H1 (cell line): ENCODE measurements around the gene PCED1B. TPM values are rescaled to one million over a fixed set of nuclear protein-coding genes. Genes with fewer than 3 reads are reported as not detected.

Source experiments
- CTCF ChIA-PET: fragments of 300-600 bp; sonication (Branson Sonifier 250); formaldehyde crosslinking; loops from one replicate; lab custom pipeline; 2021; ENCODE audit not compliant: partially characterized antibody; lab: Charles Lee
- POLR2A ChIA-PET: fragments of 300-600 bp; sonication (Branson Sonifier 250); formaldehyde crosslinking; loops from one replicate; lab custom pipeline; 2021; ENCODE audit warnings: inconsistent platforms; ENCODE audit not compliant: partially characterized antibody; lab: Charles Lee
- DNase-seq, 2 experiments: peaks; one replicate each; pipeline versions ENCODE4 v3.0.0 to v3.0.0-alpha.2; 2010 to 2022; ENCODE audit warnings: low spot score in 2 of 2, low read depth in 1 of 2, mixed read lengths in 1 of 2
- FAIRE-seq: peaks from 2 replicates; lab custom pipeline; 2011; peaks lifted over from hg19 to GRCh38; lab: Jason Lieb, UNC
- H2AFZ ChIP-seq: 2 replicates; pipeline ENCODE4 v1.8.1; 2012; ENCODE audit warnings: low read length, inconsistent platforms
- H2AK5ac ChIP-seq: 2 replicates; pipeline ENCODE4 v1.6.1; 2013; ENCODE audit warnings: low read depth, low read length
- H2BK120ac ChIP-seq: replicated peaks from 2 replicates; pipeline ENCODE3; 2013; ENCODE audit warnings: low read depth, low read length, inconsistent platforms
- H2BK12ac ChIP-seq: 2 replicates; pipeline ENCODE4 v1.6.1; 2013; ENCODE audit warnings: low read depth, low read length
- H2BK15ac ChIP-seq: 2 replicates; pipeline ENCODE4 v1.6.1; 2013; ENCODE audit warnings: low read length
- H2BK20ac ChIP-seq: 2 replicates; pipeline ENCODE4 v1.6.1; 2013; ENCODE audit warnings: low read length
- H2BK5ac ChIP-seq: 2 replicates; pipeline ENCODE4 v1.6.1; 2013; ENCODE audit warnings: low read depth, low read length
- H3K14ac ChIP-seq: 2 replicates; pipeline ENCODE4 v1.6.1; 2013; ENCODE audit warnings: inconsistent platforms; ENCODE audit not compliant: insufficient read length
- H3K18ac ChIP-seq: 2 replicates; pipeline ENCODE4 v1.6.1; 2013; ENCODE audit warnings: low read length; ENCODE audit errors: extremely low read depth
- H3K23ac ChIP-seq: 2 replicates; pipeline ENCODE4 v1.6.1; 2013; ENCODE audit warnings: inconsistent platforms; ENCODE audit not compliant: insufficient read length
- H3K23me2 ChIP-seq: 2 replicates; pipeline ENCODE4 v1.6.1; 2013; ENCODE audit warnings: low read depth, low read length
- H3K27ac ChIP-seq: 2 replicates; pipeline ENCODE4 v1.6.1; 2011; ENCODE audit warnings: low read depth, low read length, inconsistent platforms
- H3K27me3 ChIP-seq, 4 experiments: replicated peaks in 1 of 4; 1 replicate in 1 of 4; 2 replicates in 3 of 4; pipeline versions ENCODE4 v1.6.1 to v1.8.1; 2011 to 2013; ENCODE audit warnings: low read length in 3 of 4, mild to moderate bottlenecking in 3 of 4, inconsistent platforms in 2 of 4, mixed read lengths in 2 of 4, moderate library complexity in 1 of 4; ENCODE audit not compliant: control insufficient read depth in 3 of 4, insufficient read depth in 3 of 4; ENCODE audit errors: extremely low read depth in 1 of 4
- H3K36me3 ChIP-seq, 4 experiments: 2 replicates each; pipeline versions ENCODE4 v1.6.1 to v1.8.1; 2011 to 2013; ENCODE audit warnings: mild to moderate bottlenecking in 4 of 4, low read length in 3 of 4, moderate library complexity in 2 of 4, control low read depth in 1 of 4, inconsistent platforms in 1 of 4; ENCODE audit not compliant: insufficient read depth in 4 of 4, control insufficient read depth in 2 of 4
- H3K4ac ChIP-seq: replicated peaks from 2 replicates; pipeline ENCODE3; 2013; ENCODE audit warnings: low read length, low read depth, mixed read lengths, inconsistent platforms; ENCODE audit not compliant: insufficient read length
- H3K4me1 ChIP-seq, 4 experiments: replicated peaks in 1 of 4; 1 replicate in 1 of 4; 2 replicates in 3 of 4; pipeline versions ENCODE4 v1.6.1 to v1.8.1; 2011 to 2013; ENCODE audit warnings: low read length in 3 of 4, inconsistent platforms in 2 of 4, mixed read lengths in 1 of 4; ENCODE audit not compliant: insufficient read depth in 4 of 4, control insufficient read depth in 3 of 4
- H3K4me2 ChIP-seq, 2 experiments: 2 replicates each; pipeline versions ENCODE4 v1.6.1 to v1.8.1; 2011 to 2013; ENCODE audit warnings: low read depth in 2 of 2, low read length in 2 of 2, control low read depth in 1 of 2, inconsistent platforms in 1 of 2, mild to moderate bottlenecking in 1 of 2; ENCODE audit not compliant: insufficient read depth in 1 of 2
- H3K4me3 ChIP-seq, 4 experiments: fragments of 200-600, 300-600 bp in 1 of 4; sonication (generic), shearing (Covaris generic), sonication (Bioruptor Twin) in 1 of 4; 2 replicates each; pipeline versions ENCODE4 v1.5.1 to v1.8.1; 2011 to 2016; ENCODE audit warnings: low read length in 4 of 4, low read depth in 3 of 4, control low read depth in 2 of 4, inconsistent platforms in 2 of 4, mild to moderate bottlenecking in 2 of 4, mixed read lengths in 1 of 4, moderate library complexity in 1 of 4; ENCODE audit not compliant: insufficient read depth in 2 of 4; ENCODE audit errors: extremely low read depth in 1 of 4
- H3K56ac ChIP-seq: replicated peaks from 2 replicates; pipeline ENCODE3; 2013; ENCODE audit warnings: low read depth, mild to moderate bottlenecking, mixed read lengths, low read length, inconsistent platforms; ENCODE audit not compliant: insufficient read length
- H3K79me1 ChIP-seq: 2 replicates; pipeline ENCODE4 v1.6.1; 2013; ENCODE audit warnings: low read depth, low read length, control low read depth
- H3K79me2 ChIP-seq, 2 experiments: 2 replicates each; pipeline versions ENCODE4 v1.6.1 to v1.8.1; 2012 to 2013; ENCODE audit warnings: low read length in 2 of 2, mild to moderate bottlenecking in 2 of 2, inconsistent platforms in 1 of 2; ENCODE audit not compliant: insufficient read depth in 2 of 2, control insufficient read depth in 1 of 2
- H3K9ac ChIP-seq, 4 experiments: replicated peaks in 1 of 4; 1 replicate in 1 of 4; 2 replicates in 3 of 4; pipeline versions ENCODE4 v1.6.1 to v1.8.1; 2011 to 2013; ENCODE audit warnings: low read depth in 3 of 4, low read length in 3 of 4, control low read depth in 2 of 4, mild to moderate bottlenecking in 2 of 4, moderate library complexity in 2 of 4, inconsistent platforms in 1 of 4; ENCODE audit errors: extremely low read depth in 1 of 4
- H3K9me3 ChIP-seq, 2 experiments: 2 replicates each; pipeline versions ENCODE4 v1.6.1 to v1.8.1; 2012 to 2013; ENCODE audit warnings: mild to moderate bottlenecking in 2 of 2, moderate library complexity in 2 of 2, control low read depth in 1 of 2, inconsistent platforms in 1 of 2, low read depth in 1 of 2, low read length in 1 of 2, mixed read lengths in 1 of 2; ENCODE audit not compliant: insufficient read depth in 2 of 2
- H4K20me1 ChIP-seq, 2 experiments: replicated peaks in 1 of 2; 2 replicates each; pipeline versions ENCODE3 to v1.8.1; 2011 to 2013; ENCODE audit warnings: inconsistent platforms in 2 of 2, low read length in 2 of 2, mild to moderate bottlenecking in 1 of 2; ENCODE audit not compliant: insufficient read depth in 2 of 2, control insufficient read depth in 1 of 2
- H4K5ac ChIP-seq: 2 replicates; pipeline ENCODE4 v1.6.1; 2013; ENCODE audit warnings: low read length, low read depth, mixed read lengths, inconsistent platforms; ENCODE audit not compliant: insufficient read length
- H4K8ac ChIP-seq: 2 replicates; pipeline ENCODE4 v1.8.0; 2013; ENCODE audit warnings: mild to moderate bottlenecking, moderate library complexity, low read length, inconsistent platforms; ENCODE audit not compliant: insufficient read depth; ENCODE audit errors: extremely low read depth
- H4K91ac ChIP-seq: replicated peaks from 2 replicates; pipeline ENCODE3; 2013; ENCODE audit warnings: low read length, mixed read lengths, inconsistent platforms; ENCODE audit not compliant: insufficient read length
- ATF2 ChIP-seq: IDR thresholded peaks from 2 replicates; pipeline ENCODE4 v1.6.1; 2012; ENCODE audit warnings: low read length, inconsistent platforms
- CTBP2 ChIP-seq: IDR thresholded peaks from 2 replicates; pipeline ENCODE4 v1.7.0; 2011; ENCODE audit warnings: borderline replicate concordance, mild to moderate bottlenecking, moderate library complexity, mixed read lengths, low read length; ENCODE audit not compliant: insufficient read depth, insufficient read length
- E2F6 ChIP-seq: IDR thresholded peaks from 2 replicates; pipeline ENCODE4 v1.6.1; 2012; ENCODE audit warnings: inconsistent platforms
- FOSL1 ChIP-seq: IDR thresholded peaks from 2 replicates; pipeline ENCODE4 v1.6.1; 2011; ENCODE audit warnings: mild to moderate bottlenecking, low read depth, low read length, moderate library complexity; ENCODE audit not compliant: insufficient read depth
- SAP30 ChIP-seq: fragments of 300-600 bp; sonication (generic); IDR thresholded peaks from 2 replicates; pipeline ENCODE4 v1.7.1; 2012; ENCODE audit warnings: low read length, moderate library complexity, mild to moderate bottlenecking, inconsistent platforms; ENCODE audit not compliant: insufficient read depth, insufficient replicate concordance
- SP2 ChIP-seq: IDR thresholded peaks from 2 replicates; pipeline ENCODE4 v1.6.1; 2012; ENCODE audit warnings: mild to moderate bottlenecking, low read length, inconsistent platforms
- WGBS, 2 experiments: shearing (Covaris generic) in 1 of 2; methylation state at CpG; one replicate each; pipeline versions ENCODE4 v1.1.6 to v1.1.7; 2013 to 2015; ENCODE audit warnings: low lambda C conversion rate in 2 of 2, mixed read lengths in 2 of 2, inconsistent platforms in 1 of 2, low coverage in 1 of 2, missing lambda C conversion rate in 1 of 2; ENCODE audit not compliant: insufficient replicate concordance in 2 of 2, insufficient coverage in 1 of 2, insufficient read length in 1 of 2; ENCODE audit errors: extremely low coverage in 1 of 2, missing lambda C conversion rate in 1 of 2; 5-methylcytosine and 5-hydroxymethylcytosine counted together
- polyA plus RNA-seq, 7 experiments: library from polyadenylated mRNA; depleted of rRNA in 3 of 7; stranded (reverse) in 5 of 7; unstranded in 2 of 7; fragments of >200 nt in 5 of 7; fragments of 200-250 nt in 2 of 7; gene quantifications; 1 replicate in 5 of 7; 2 replicates in 1 of 7; 4 replicates in 1 of 7; pipeline versions ENCODE4 v1.2.1 to v1.2.3, GENCODE V29; 2011 to 2013; ENCODE audit warnings: missing spikeins in 2 of 7, mixed read lengths in 2 of 7
- total RNA-seq: library from RNA; stranded (reverse); fragmentation: NEBNext Ultra II Directional; extraction: Animal tissue kit (Norgen Biotek cat#: 25700); gene quantifications from 2 replicates; pipeline ENCODE4 v1.2.1, GENCODE V29; 2021

Gene PCED1B
- total and polyA plus RNA-seq, 2 of the 8 experiments (the other 6 are each of a cell fraction or from before 2014, with no cell fraction given) = 4.7 to 5.4 TPM

GRCh38 chr12:47231456-47231855, 152.0 kb downstream of the PCED1B start:
- no peak overlapping the region for H2AFZ ChIP-seq
- POLR2A ChIA-PET = no interaction called here
- H2BK15ac ChIP-seq = no peak overlapping the region
- TF ChIP-seq FOSL1 (no peak), SAP30 (no peak), CTBP2 (no peak), SP2 (no peak), ATF2 (no peak), E2F6 (no peak)

More at GRCh38 chr12:47231456-47231855, 152.0 kb downstream of the PCED1B start:
- Histone ChIP-seq H3K4me1 (peaks cover 0 to 3% (median 0%) of the 10 kb centered on the region in 4 experiments; a peak in 2 of 7 replicates), H3K27me3 (no peaks in the 10 kb centered on the region), H2BK12ac (no peak overlapping the region), H4K20me1 (no peaks in the 10 kb centered on the region), H3K36me3 (peaks cover 0 to 3% (median 0%) of the 10 kb centered on the region in 4 experiments; a peak in 1 of 8 replicates), H3K18ac (no peak overlapping the region), H3K27ac (no peak overlapping the region), H3K9ac (no peak overlapping the region), H3K23ac (no peak overlapping the region), H4K8ac (no peak overlapping the region), H3K56ac (no peak overlapping the region), H2AK5ac (no peak overlapping the region), H4K5ac (no peak overlapping the region), H3K4me2 (no peak overlapping the region), H3K4ac (no peak overlapping the region), H3K14ac (no peak overlapping the region), H4K91ac (no peak overlapping the region), H3K23me2 (no peaks in the 10 kb centered on the region), H3K79me2 (no peaks in the 10 kb centered on the region), H3K4me3 (no peak overlapping the region), H2BK5ac (no peak overlapping the region), H3K79me1 (no peaks in the 10 kb centered on the region), H2BK20ac (no peak overlapping the region), H2BK120ac (no peak overlapping the region), H3K9me3 (no peaks in the 10 kb centered on the region; a peak in 1 of 4 replicates)
- CTCF ChIA-PET = interaction anchor here (0.6 to 1.2 kb wide), 2 partner anchors 24 to 200 kb away, joined by 3 read pairs; no protein-coding TSS in a partner anchor
- 92% methylated on average over 7 of the region's 7 CpGs; no CpG with 5 or more reads in 1 of the 2 experiments for WGBS, 2 experiments
- FAIRE-seq (no peak), DNase-seq (no peak)
